Immature natural killer cell (primary cell): ENCODE data around the gene CNTN5. TPM values are rescaled to one million over a fixed set of nuclear protein-coding genes. Genes with fewer than 3 reads are reported as not detected.

Source experiments
- DNase-seq, 3 donors: peaks; one replicate each; pipeline ENCODE4 v3.0.0; 2022; ENCODE audit warnings: mixed read lengths in 1 of 3
- H3K27ac Mint-ChIP-seq, 6 donors: one replicate each; pipeline ENCODE4 v1.8.0; 2020; ENCODE audit warnings: mixed read lengths in 6 of 6, mild to moderate bottlenecking in 5 of 6, inconsistent platforms in 4 of 6, moderate library complexity in 3 of 6
- H3K27me3 Mint-ChIP-seq, 3 donors: one replicate each; pipeline ENCODE4 v1.8.0; 2020 to 2021; ENCODE audit warnings: low read depth in 3 of 3, mild to moderate bottlenecking in 3 of 3, mixed read lengths in 3 of 3, moderate library complexity in 3 of 3, inconsistent platforms in 1 of 3
- H3K36me3 Mint-ChIP-seq, 3 donors: one replicate each; pipeline ENCODE4 v1.8.0; 2020; ENCODE audit warnings: mixed read lengths in 3 of 3, inconsistent platforms in 2 of 3, mild to moderate bottlenecking in 2 of 3
- H3K4me1 Mint-ChIP-seq, 2 donors: one replicate each; pipeline ENCODE4 v1.8.0; 2020; ENCODE audit warnings: inconsistent platforms in 2 of 2, mild to moderate bottlenecking in 2 of 2, mixed read lengths in 2 of 2, moderate library complexity in 1 of 2
- H3K4me3 Mint-ChIP-seq, 5 donors: one replicate each; pipeline ENCODE4 v1.8.0; 2020; ENCODE audit warnings: mild to moderate bottlenecking in 5 of 5, mixed read lengths in 5 of 5, inconsistent platforms in 3 of 5, moderate library complexity in 3 of 5
- H3K9me3 Mint-ChIP-seq, 6 donors: one replicate each; pipeline ENCODE4 v1.8.0; 2020; ENCODE audit warnings: mild to moderate bottlenecking in 6 of 6, mixed read lengths in 6 of 6, inconsistent platforms in 4 of 6, moderate library complexity in 3 of 6
- polyA plus RNA-seq, 3 donors: library from polyadenylated mRNA; unstranded; fragments of 300-500 nt; fragmentation: Illumina TruSeq; gene quantifications; one replicate each; pipeline ENCODE4 v1.2.3, GENCODE V29; 2021

CNTN5 gene
- polyA plus RNA-seq, 3 donors from 2014 or later, result not detected

- no peak for DNase-seq
- Mint-ChIP-seq H3K9me3 (peaks cover 16 to 66% (median 38%) of the 10 kb centered on the region in 6 donors), H3K27ac (no peak overlapping the region), H3K27me3 (peaks cover 0 to 2% (median 0%) of the 10 kb centered on the region in 3 donors), H3K36me3 (no peaks in the 10 kb centered on the region), H3K4me3 (no peak overlapping the region), H3K4me1 (no peaks in the 10 kb centered on the region)
Observed at GRCh38 chr11:99973993-99974392, 953.2 kb downstream of the CNTN5 start.

- Mint-ChIP-seq H3K4me1 (no peaks in the 10 kb centered on the region), H3K9me3 (peaks cover 12 to 52% (median 33%) of the 10 kb centered on the region in 6 donors), H3K27me3 (peaks cover 0 to 4% (median 0%) of the 10 kb centered on the region in 3 donors), H3K4me3 (no peak overlapping the region), H3K36me3 (no peaks in the 10 kb centered on the region), H3K27ac (no peak overlapping the region)
- DNase-seq, result no peak
Observed at GRCh38 chr11:99979042-99979441, 958.3 kb downstream of the CNTN5 start.

- Mint-ChIP-seq H3K9me3 (peaks cover 7 to 42% (median 35%) of the 10 kb centered on the region in 6 donors), H3K36me3 (peaks cover 0 to 3% (median 0%) of the 10 kb centered on the region in 3 donors), H3K4me3 (no peak overlapping the region), H3K4me1 (no peaks in the 10 kb centered on the region), H3K27ac (no peak overlapping the region), H3K27me3 (no peaks in the 10 kb centered on the region)
- no peak for DNase-seq
Observed at GRCh38 chr11:99987821-99988470, 967.2 kb downstream of the CNTN5 start.

- peaks cover 0 to 3% (median 0%) of the 10 kb centered on the region in 3 donors for H3K36me3 Mint-ChIP-seq
- no peak for DNase-seq
- peaks cover 7 to 42% (median 33%) of the 10 kb centered on the region in 6 donors for H3K9me3 Mint-ChIP-seq
- no peaks in the 10 kb centered on the region for H3K4me1 Mint-ChIP-seq
- no peaks in the 10 kb centered on the region for H3K27me3 Mint-ChIP-seq
- no peak overlapping the region for H3K27ac Mint-ChIP-seq
- H3K4me3 Mint-ChIP-seq, result no peak overlapping the region
Observed at GRCh38 chr11:99988471-99988837, 967.7 kb downstream of the CNTN5 start.

GRCh38 chr11:100003985-100004384 is 983.2 kb downstream of the CNTN5 start:
- no peak for DNase-seq
- no peak overlapping the region for H3K27ac Mint-ChIP-seq
- no peak overlapping the region for H3K4me3 Mint-ChIP-seq
- peaks cover 11 to 49% (median 20%) of the 10 kb centered on the region in 6 donors for H3K9me3 Mint-ChIP-seq
- H3K4me1 Mint-ChIP-seq, result no peaks in the 10 kb centered on the region
- H3K27me3 Mint-ChIP-seq, result peaks cover 0 to 1% (median 0%) of the 10 kb centered on the region in 3 donors
- peaks cover 0 to 4% (median 0%) of the 10 kb centered on the region in 3 donors for H3K36me3 Mint-ChIP-seq

- H3K4me1 Mint-ChIP-seq, result no peaks in the 10 kb centered on the region
- H3K4me3 Mint-ChIP-seq, result no peak overlapping the region
- peaks cover 0 to 4% (median 0%) of the 10 kb centered on the region in 3 donors for H3K36me3 Mint-ChIP-seq
- H3K9me3 Mint-ChIP-seq, result peaks cover 16 to 55% (median 22%) of the 10 kb centered on the region in 6 donors
- DNase-seq, result no peak
- H3K27me3 Mint-ChIP-seq, result peaks cover 0 to 1% (median 0%) of the 10 kb centered on the region in 3 donors
- H3K27ac Mint-ChIP-seq, result no peak overlapping the region
Observed at GRCh38 chr11:100004541-100004940, 983.8 kb downstream of the CNTN5 start.

GRCh38 chr11:100008417-100008816 is 987.7 kb downstream of the CNTN5 start:
- peaks cover 0 to 1% (median 0%) of the 10 kb centered on the region in 3 donors for H3K27me3 Mint-ChIP-seq
- H3K36me3 Mint-ChIP-seq, result peaks cover 0 to 4% (median 0%) of the 10 kb centered on the region in 3 donors
- no peak for DNase-seq
- peaks cover 16 to 70% (median 25%) of the 10 kb centered on the region in 6 donors for H3K9me3 Mint-ChIP-seq
- no peaks in the 10 kb centered on the region for H3K4me1 Mint-ChIP-seq
- H3K27ac Mint-ChIP-seq, result no peak overlapping the region
- H3K4me3 Mint-ChIP-seq, result no peak overlapping the region

GRCh38 chr11:100009728-100010127 is 989.0 kb downstream of the CNTN5 start:
- Mint-ChIP-seq H3K9me3 (peaks cover 11 to 73% (median 27%) of the 10 kb centered on the region in 6 donors), H3K27me3 (peaks cover 0 to 1% (median 0%) of the 10 kb centered on the region in 3 donors), H3K4me3 (no peak overlapping the region), H3K36me3 (peaks cover 0 to 4% (median 0%) of the 10 kb centered on the region in 3 donors), H3K4me1 (no peaks in the 10 kb centered on the region), H3K27ac (no peak overlapping the region)
- DNase-seq, result no peak

GRCh38 chr11:100010393-100010792 is 989.6 kb downstream of the CNTN5 start:
- DNase-seq, result no peak
- Mint-ChIP-seq H3K4me1 (no peaks in the 10 kb centered on the region), H3K36me3 (peaks cover 0 to 4% (median 0%) of the 10 kb centered on the region in 3 donors), H3K4me3 (no peak overlapping the region), H3K27ac (no peak overlapping the region), H3K27me3 (peaks cover 0 to 3% (median 0%) of the 10 kb centered on the region in 3 donors), H3K9me3 (peaks cover 11 to 71% (median 26%) of the 10 kb centered on the region in 6 donors)

- H3K4me3 Mint-ChIP-seq, result no peak overlapping the region
Observed at GRCh38 chr11:100011697-100012096, 990.9 kb downstream of the CNTN5 start.

GRCh38 chr11:100013011-100013410 is 992.3 kb downstream of the CNTN5 start:
- peaks cover 0 to 2% (median 0%) of the 10 kb centered on the region in 3 donors for H3K27me3 Mint-ChIP-seq
- DNase-seq, result no peak
- H3K4me3 Mint-ChIP-seq, result no peak overlapping the region
- H3K36me3 Mint-ChIP-seq, result no peaks in the 10 kb centered on the region
- H3K27ac Mint-ChIP-seq, result no peak overlapping the region
- peaks cover 10 to 59% (median 19%) of the 10 kb centered on the region in 6 donors for H3K9me3 Mint-ChIP-seq
- no peaks in the 10 kb centered on the region for H3K4me1 Mint-ChIP-seq

More at GRCh38 chr11:100011697-100012096, 990.9 kb downstream of the CNTN5 start:
- H3K4me1 Mint-ChIP-seq, result no peaks in the 10 kb centered on the region
- DNase-seq, result no peak
- H3K9me3 Mint-ChIP-seq, result peaks cover 13 to 68% (median 25%) of the 10 kb centered on the region in 6 donors
- H3K27ac Mint-ChIP-seq, result no peak overlapping the region
- H3K36me3 Mint-ChIP-seq, result peaks cover 0 to 4% (median 0%) of the 10 kb centered on the region in 3 donors
- H3K27me3 Mint-ChIP-seq, result peaks cover 0 to 2% (median 0%) of the 10 kb centered on the region in 3 donors

GRCh38 chr11:100031973-100032372 is 1011.2 kb downstream of the CNTN5 start:
- no peak for DNase-seq
- no peaks in the 10 kb centered on the region for H3K4me1 Mint-ChIP-seq
- H3K27me3 Mint-ChIP-seq, result no peaks in the 10 kb centered on the region
- H3K27ac Mint-ChIP-seq, result no peak overlapping the region
- H3K36me3 Mint-ChIP-seq, result peaks cover 0 to 3% (median 0%) of the 10 kb centered on the region in 3 donors
- H3K9me3 Mint-ChIP-seq, result peaks cover 10 to 46% (median 37%) of the 10 kb centered on the region in 6 donors
- no peak overlapping the region for H3K4me3 Mint-ChIP-seq

GRCh38 chr11:100061006-100061405 is 1040.3 kb downstream of the CNTN5 start:
- H3K4me3 Mint-ChIP-seq, result no peak overlapping the region
- DNase-seq, result no peak
- H3K36me3 Mint-ChIP-seq, result no peaks in the 10 kb centered on the region
- no peak overlapping the region for H3K27ac Mint-ChIP-seq
- no peaks in the 10 kb centered on the region for H3K4me1 Mint-ChIP-seq
- peaks cover 0 to 2% (median 0%) of the 10 kb centered on the region in 3 donors for H3K27me3 Mint-ChIP-seq
- H3K9me3 Mint-ChIP-seq, result peaks cover 8 to 42% (median 12%) of the 10 kb centered on the region in 6 donors

- Mint-ChIP-seq H3K9me3 (peaks cover 4 to 38% (median 12%) of the 10 kb centered on the region in 6 donors), H3K36me3 (no peaks in the 10 kb centered on the region), H3K27ac (no peak overlapping the region), H3K27me3 (no peaks in the 10 kb centered on the region), H3K4me1 (no peaks in the 10 kb centered on the region), H3K4me3 (no peak overlapping the region)
- no peak for DNase-seq
Observed at GRCh38 chr11:100066399-100066798, 1045.7 kb downstream of the CNTN5 start.
